HEK293 (cell line): Measurements from ENCODE around the gene TMEM164.

Experiments used
- CTCF ChIP-seq: fragments of 450-650 bp; formaldehyde crosslinking; IDR thresholded peaks from 2 replicates; pipeline ENCODE4 v1.5.1; 2016; ENCODE audit warnings: missing biosample characterization, missing genetic modification characterization
- KLF9 ChIP-seq: fragments of 450-650 bp; formaldehyde crosslinking; IDR thresholded peaks from 2 replicates; pipeline ENCODE4 v1.5.1; 2016; ENCODE audit warnings: missing biosample characterization, missing genetic modification characterization, low read depth
- REST ChIP-seq: fragments of 450-650 bp; formaldehyde crosslinking; IDR thresholded peaks from 2 replicates; pipeline ENCODE4 v1.5.1; 2016; ENCODE audit warnings: missing biosample characterization, missing genetic modification characterization
- TSHZ1 ChIP-seq: fragments of 450-650 bp; formaldehyde crosslinking; IDR thresholded peaks from 2 replicates; pipeline ENCODE4 v1.5.1; 2016; ENCODE audit warnings: missing biosample characterization, missing genetic modification characterization, borderline replicate concordance
- WT1 ChIP-seq: fragments of 450-650 bp; formaldehyde crosslinking; IDR thresholded peaks from 2 replicates; pipeline ENCODE4 v1.5.1; 2016; ENCODE audit warnings: missing biosample characterization, missing genetic modification characterization
- YY1 ChIP-seq: fragments of 450-650 bp; formaldehyde crosslinking; IDR thresholded peaks from 2 replicates; pipeline ENCODE4 v1.5.1; 2018; ENCODE audit warnings: missing biosample characterization, missing genetic modification characterization
- ZBTB1 ChIP-seq: fragments of 450-650 bp; formaldehyde crosslinking; IDR thresholded peaks from 2 replicates; pipeline ENCODE4 v1.5.1; 2016; ENCODE audit warnings: missing biosample characterization, missing genetic modification characterization
- ZNF155 ChIP-seq: fragments of 450-650 bp; formaldehyde crosslinking; IDR thresholded peaks from 2 replicates; pipeline ENCODE4 v1.5.1; 2016; ENCODE audit warnings: missing biosample characterization, missing genetic modification characterization
- ZNF223 ChIP-seq: fragments of 450-650 bp; formaldehyde crosslinking; IDR thresholded peaks from 2 replicates; pipeline ENCODE4 v1.5.1; 2016; ENCODE audit warnings: missing biosample characterization, missing genetic modification characterization
- ZNF23 ChIP-seq: fragments of 450-650 bp; formaldehyde crosslinking; IDR thresholded peaks from 2 replicates; pipeline ENCODE4 v1.5.1; 2016; ENCODE audit warnings: missing biosample characterization, missing genetic modification characterization, borderline replicate concordance
- ZNF362 ChIP-seq: fragments of 450-650 bp; formaldehyde crosslinking; IDR thresholded peaks from 2 replicates; pipeline ENCODE4 v1.5.1; 2016; ENCODE audit warnings: missing biosample characterization, missing genetic modification characterization
- ZNF549 ChIP-seq: fragments of 450-650 bp; IDR thresholded peaks from 2 replicates; pipeline ENCODE4 v1.5.1; 2018; ENCODE audit warnings: missing biosample characterization, missing genetic modification characterization, mild to moderate bottlenecking, inconsistent platforms, moderate library complexity
- ZNF585B ChIP-seq: fragments of 450-650 bp; formaldehyde crosslinking; IDR thresholded peaks from 2 replicates; pipeline ENCODE4 v1.5.1; 2016; ENCODE audit warnings: missing biosample characterization, missing genetic modification characterization
- ZNF768 ChIP-seq: fragments of 450-650 bp; formaldehyde crosslinking; IDR thresholded peaks from 2 replicates; pipeline ENCODE4 v1.5.1; 2018; ENCODE audit warnings: missing biosample characterization, mild to moderate bottlenecking, missing genetic modification characterization

GRCh38 chrX:110046971-110047370 is 44.1 kb downstream of the TMEM164 start:
- TF ChIP-seq CTCF (tag by site-specific recombination) (no peak), ZBTB1 (no peak), WT1 (tag by site-specific recombination) (no peak), REST (tag by site-specific recombination) (no peak), YY1 (tag by site-specific recombination) (no peak), ZNF223 (tag by site-specific recombination) (no peak), TSHZ1 (tag by site-specific recombination) (no peak), ZNF585B (no peak), KLF9 (tag by site-specific recombination) (no peak), ZNF155 (no peak), ZNF23 (tag by site-specific recombination) (no peak), ZNF362 (tag by site-specific recombination) (no peak), ZNF549 (tag by site-specific recombination) (no peak), ZNF768 (tag by site-specific recombination) (no peak)
